H7 (cell line): ENCODE data around the gene SGF29. TPM values are rescaled to one million over a fixed set of nuclear protein-coding genes. Genes with fewer than 3 reads are reported as not detected.

ENCODE experiments used
- total RNA-seq: library from RNA; depleted of rRNA; stranded (reverse); fragments of >200 nt; shearing (Covaris generic); gene quantifications from 2 replicates; pipeline ENCODE4 v1.2.3, GENCODE V29; 2014; rRNA removed

Gene SGF29
- total RNA-seq, 1 experiment from 2014 or later, result 21.8 TPM

Other genes starting within 250 kb of the SGF29 start
- gene NPIPB6, start 190.4 kb upstream of the SGF29 start, total RNA-seq, result 0.59 and 0.81 TPM in 2 replicates
- 136 and 164 TPM in 2 replicates for gene EIF3CL, start 150.1 kb upstream of the SGF29 start, total RNA-seq
- gene NPIPB7, start 81.6 kb upstream of the SGF29 start, total RNA-seq, result not detected in 2 replicates
- gene CLN3, start 61.8 kb upstream of the SGF29 start, total RNA-seq, result 11.8 and 23.0 TPM in 2 replicates
- not detected in 2 replicates for gene APOBR, start 59.3 kb upstream of the SGF29 start, total RNA-seq
- not detected in 2 replicates for gene IL27, start 47.1 kb upstream of the SGF29 start, total RNA-seq
- not detected in 2 replicates for gene NUPR1, start 14.9 kb upstream of the SGF29 start, total RNA-seq
- 1.7 and 2.0 TPM in 2 replicates for gene SULT1A2, start 43.1 kb downstream of the SGF29 start, total RNA-seq
- 27.0 and 28.7 TPM in 2 replicates for gene SULT1A1, start 56.1 kb downstream of the SGF29 start, total RNA-seq
- 0.31 TPM in 1 of 2 replicates, not detected in the other for gene NPIPB8, start 84.1 kb downstream of the SGF29 start, total RNA-seq
- gene EIF3C, start 157.5 kb downstream of the SGF29 start, total RNA-seq, result 213 and 222 TPM in 2 replicates
- gene NPIPB9, start 197.9 kb downstream of the SGF29 start, total RNA-seq, result 0.67 TPM in 1 of 2 replicates, not detected in the other